AG04450 (cell line): ENCODE results near the gene CCDC127. TPM values are rescaled to one million over a fixed set of nuclear protein-coding genes. Genes with fewer than 3 reads are reported as not detected.

Experiments used
- CTCF ChIA-PET: fragments of 300-600, 350-600 bp; formaldehyde crosslinking; extraction: SDS; loops from one replicate; lab custom pipeline; 2022; ENCODE audit warnings: antibody characterized with exemption, inconsistent platforms; lab: Charles Lee
- POLR2A ChIA-PET: fragments of 350-600 bp; formaldehyde crosslinking; extraction: SDS; loops from one replicate; lab custom pipeline; 2021; ENCODE audit warnings: antibody characterized with exemption, inconsistent platforms; lab: Yijun Ruan, JAX
- DNase-seq: peaks from one replicate; pipeline ENCODE4 v3.0.0-alpha.2; 2011; ENCODE audit warnings: low read depth, low spot score
- H3K27ac ChIP-seq: one replicate; pipeline ENCODE4 v1.5.1; 2012; ENCODE audit warnings: low read depth, low read length, control low read depth
- H3K27me3 ChIP-seq: one replicate; pipeline ENCODE4 v1.6.0; 2012; ENCODE audit warnings: low read length; ENCODE audit not compliant: control insufficient read depth, insufficient read depth
- H3K4me3 ChIP-seq: 2 replicates; pipeline ENCODE4 v1.5.1; 2011; ENCODE audit warnings: mild to moderate bottlenecking, low read depth, low read length, control low read depth
- H3K9me3 ChIP-seq: 2 replicates; pipeline ENCODE4 v1.5.1; 2012; ENCODE audit warnings: low read length; ENCODE audit not compliant: control insufficient read depth, insufficient read depth
- CTCF ChIP-seq: IDR thresholded peaks from 2 replicates; pipeline ENCODE4 v1.5.1; 2011; ENCODE audit warnings: low read depth, low read length, control low read depth, inconsistent platforms
- polyA plus RNA-seq: library from polyadenylated mRNA; depleted of rRNA; stranded (reverse); fragments of >200 nt; gene quantifications from 2 replicates; pipeline ENCODE4 v1.2.3, GENCODE V29; 2011

CCDC127 gene
- polyA plus RNA-seq, 1 experiment: 6.6 TPM

DNA sequence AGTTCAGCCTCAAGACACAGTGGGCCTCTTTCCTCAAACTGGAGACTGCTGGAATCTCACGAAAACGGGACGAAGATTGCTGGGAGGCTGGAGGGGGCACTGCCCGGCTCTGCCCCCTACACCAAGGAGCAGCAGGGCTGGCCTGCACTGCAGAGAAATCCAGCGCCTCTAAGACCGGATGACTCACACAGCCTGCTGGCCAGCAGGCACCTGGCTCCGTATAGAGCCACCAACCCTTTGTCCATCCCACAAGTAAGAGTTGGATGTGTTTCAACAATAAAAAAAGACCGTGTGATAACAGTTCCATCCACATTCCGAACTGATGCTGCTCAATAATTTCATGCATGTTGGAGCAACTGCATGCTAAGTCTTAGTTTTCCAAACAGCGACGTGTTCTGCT, 11.5 kb downstream of the CCDC127 start:
- CTCF ChIA-PET: no interaction called here
- no peak for DNase-seq

DNA sequence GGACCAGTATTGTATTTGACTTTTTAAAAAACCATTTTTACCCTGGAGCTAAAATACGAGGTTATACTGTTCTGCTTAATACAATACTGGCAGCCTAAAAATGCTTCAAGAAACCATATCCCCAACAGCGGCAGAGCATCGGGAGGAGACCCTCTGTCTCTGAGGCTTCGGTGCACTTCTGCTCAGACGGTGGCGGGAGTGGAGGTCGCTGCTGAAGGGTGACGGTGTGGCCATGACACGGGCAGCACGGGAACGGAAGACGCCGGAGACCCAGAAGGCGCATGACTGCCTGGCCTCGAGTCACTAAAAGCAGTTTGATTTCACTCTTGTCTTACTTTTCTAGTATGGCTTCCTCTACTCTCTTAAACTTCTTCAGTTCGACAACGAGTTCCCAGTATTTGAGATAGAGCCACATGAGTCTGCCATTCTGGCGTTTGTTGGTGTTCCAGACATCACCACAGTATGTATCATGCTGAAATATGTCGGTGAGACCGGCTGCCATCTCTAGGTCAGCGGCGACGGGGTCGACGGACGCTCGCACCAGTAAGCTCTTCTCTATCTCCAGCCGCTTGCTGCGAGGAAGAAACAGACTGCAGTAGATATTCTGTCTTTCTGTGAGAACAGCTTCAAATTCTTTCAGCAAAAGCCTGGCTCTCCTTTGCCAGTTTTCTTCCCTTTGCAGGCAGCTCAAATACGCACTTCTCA, 12.8 kb downstream of the CCDC127 start:
- no peak overlapping the region for H3K27ac ChIP-seq
- POLR2A ChIA-PET: no interaction called here
- H3K9me3 ChIP-seq: peaks cover 2% of the 10 kb centered on the region; the same call in 1 of the 2 replicates
- TF ChIP-seq CTCF: no peak
- no peak overlapping the region for H3K4me3 ChIP-seq
- no peak for DNase-seq
- CTCF ChIA-PET: interaction anchor here (1.0 kb wide), 1 partner anchor 17 kb away, joined by 3 read pairs; no protein-coding TSS in a partner anchor
- no peaks in the 10 kb centered on the region for H3K27me3 ChIP-seq

More for the DNA sequence above, 11.5 kb downstream of the CCDC127 start:
- no peak for TF ChIP-seq CTCF
- Histone ChIP-seq H3K4me3 (no peak overlapping the region), H3K27me3 (no peaks in the 10 kb centered on the region), H3K9me3 (peaks cover 2% of the 10 kb centered on the region; the same call in 1 of the 2 replicates), H3K27ac (no peak overlapping the region)
- POLR2A ChIA-PET: no interaction called here

GRCh38 chr5:204462-204861, 13.5 kb downstream of the CCDC127 start:
- no peak for DNase-seq
- Histone ChIP-seq H3K4me3 (no peak overlapping the region), H3K27ac (no peak overlapping the region), H3K27me3 (no peaks in the 10 kb centered on the region), H3K9me3 (peaks cover 2% of the 10 kb centered on the region; the same call in 1 of the 2 replicates)
- ChIA-PET POLR2A (no interaction called here), CTCF (interaction anchor here (1.0 kb wide), 1 partner anchor 16 kb away, joined by 3 read pairs; no protein-coding TSS in a partner anchor)
- no peak for TF ChIP-seq CTCF

DNA sequence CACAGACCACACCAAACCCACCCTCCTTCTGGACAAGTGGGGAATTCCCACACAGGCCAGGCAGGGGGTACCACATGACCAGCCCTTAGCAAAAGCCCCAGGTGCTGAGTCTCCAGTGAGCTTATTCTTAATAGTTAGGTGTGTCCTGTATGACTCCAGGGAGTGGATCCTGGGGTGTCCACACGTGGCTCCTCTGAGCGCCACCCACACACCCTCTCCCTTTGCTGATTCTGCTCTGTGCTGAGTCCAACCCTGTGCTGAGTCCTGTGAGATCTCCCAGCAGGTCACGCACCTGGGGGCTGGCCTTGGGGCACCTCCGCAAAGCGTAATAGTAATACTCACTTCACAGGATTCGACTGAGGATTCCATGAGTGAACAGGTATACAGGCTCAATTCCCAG, 14.0 kb downstream of the CCDC127 start:
- H3K4me3 ChIP-seq: no peak overlapping the region
- TF ChIP-seq CTCF: no peak
- DNase-seq: no peak
- H3K9me3 ChIP-seq: peaks cover 2% of the 10 kb centered on the region; the same call in 1 of the 2 replicates
- ChIA-PET POLR2A (no interaction called here), CTCF (interaction anchor here (1.0 kb wide), 1 partner anchor 16 kb away, joined by 3 read pairs; no protein-coding TSS in a partner anchor)
- no peaks in the 10 kb centered on the region for H3K27me3 ChIP-seq
- no peak overlapping the region for H3K27ac ChIP-seq
